HepG2 (cell line): ENCODE measurements around the gene TOMM20. TPM values are rescaled to one million over a fixed set of nuclear protein-coding genes. Genes with fewer than 3 reads are reported as not detected.

ENCODE experiments used
- DR1 ChIP-seq: sonication (generic); formaldehyde crosslinking; IDR thresholded peaks from 2 replicates; pipeline ENCODE4 v1.8.0; 2021; ENCODE audit warnings: mild to moderate bottlenecking, missing genetic modification reagents, inconsistent platforms
- HMG20B ChIP-seq: conservative IDR thresholded peaks from 2 replicates; pipeline ENCODE4 v1.6.1; 2016; ENCODE audit warnings: missing genetic modification reagents, missing compliant biosample characterization
- KLF16 ChIP-seq, 2 experiments: sonication (generic) in 1 of 2; formaldehyde crosslinking in 1 of 2; IDR thresholded peaks; 2 replicates each; pipeline versions ENCODE4 v1.6.1 to v1.8.0; 2016 to 2023; ENCODE audit warnings: missing genetic modification reagents in 2 of 2, missing compliant biosample characterization in 1 of 2
- MIER3 ChIP-seq: IDR thresholded peaks from 2 replicates; pipeline ENCODE4 v1.6.1; 2016; ENCODE audit warnings: missing compliant biosample characterization, borderline replicate concordance
- NFIB ChIP-seq: sonication (generic); formaldehyde crosslinking; IDR thresholded peaks from 2 replicates; pipeline ENCODE4 v1.9.0; 2021; ENCODE audit warnings: missing genetic modification reagents, mild to moderate bottlenecking, borderline replicate concordance
- NFKBIZ ChIP-seq: IDR thresholded peaks from 2 replicates; pipeline ENCODE4 v1.6.1; 2018; ENCODE audit warnings: missing genetic modification reagents, missing compliant biosample characterization
- SIX1 ChIP-seq: sonication (generic); formaldehyde crosslinking; IDR thresholded peaks from 2 replicates; pipeline ENCODE4 v1.4.0; 2020; ENCODE audit warnings: missing genetic modification reagents, borderline replicate concordance
- SPEN ChIP-seq: sonication (generic); formaldehyde crosslinking; IDR thresholded peaks from 2 replicates; pipeline ENCODE4 v1.5.1; 2020; ENCODE audit warnings: low read depth, mild to moderate bottlenecking, missing genetic modification reagents
- SRSF4 ChIP-seq: fragments of 200-400 bp; formaldehyde crosslinking; IDR thresholded peaks from one replicate; pipeline ENCODE4 v1.6.1; 2018; ENCODE audit warnings: mild to moderate bottlenecking, low read depth, low read length, moderate library complexity; ENCODE audit not compliant: poor library complexity, severe bottlenecking
- ZNF382 ChIP-seq: sonication (generic); formaldehyde crosslinking; IDR thresholded peaks from 2 replicates; pipeline ENCODE4 v1.5.0; 2020; ENCODE audit warnings: missing genetic modification reagents, mild to moderate bottlenecking, borderline replicate concordance
- ZNF556 ChIP-seq: sonication (generic); formaldehyde crosslinking; IDR thresholded peaks from 2 replicates; pipeline ENCODE4 v1.4.0; 2020; ENCODE audit warnings: mild to moderate bottlenecking, missing genetic modification reagents, borderline replicate concordance
- ZNF670 ChIP-seq: sonication (generic); formaldehyde crosslinking; IDR thresholded peaks from 2 replicates; pipeline ENCODE4 v1.8.0; 2022; ENCODE audit warnings: mild to moderate bottlenecking, missing genetic modification reagents, borderline replicate concordance
- ZSCAN12 ChIP-seq: sonication (generic); formaldehyde crosslinking; IDR thresholded peaks from 2 replicates; pipeline ENCODE4 v1.9.0; 2021; ENCODE audit warnings: mild to moderate bottlenecking, missing genetic modification reagents
- polyA plus RNA-seq, 8 experiments: library from polyadenylated mRNA; depleted of rRNA in 3 of 8; stranded (reverse) in 7 of 8; unstranded in 1 of 8; fragments of >200 nt; fragmentation: Illumina TruSeq in 4 of 8; extraction: Trizol in 4 of 8; gene quantifications; 2 replicates each; pipeline versions ENCODE4 v1.2.1 to v1.2.3, GENCODE V29; 2011 to 2016; ENCODE audit warnings: low read depth in 4 of 8, missing spikeins in 1 of 8, mixed read lengths in 1 of 8; ENCODE audit not compliant: insufficient read depth in 1 of 8
- total RNA-seq, 5 experiments: library from RNA; depleted of rRNA; stranded (reverse); fragments of >200 nt; fragmentation: Illumina TruSeq; extraction: Trizol; gene quantifications; 2 replicates each; pipeline ENCODE4 v1.2.3, GENCODE V29; 2016; ENCODE audit warnings: low read depth in 1 of 5
- TF ChIP-seq, protein P1 (sequence below): sonication (generic); formaldehyde crosslinking; IDR thresholded peaks from 2 replicates; pipeline ENCODE4 v1.8.0; 2022; ENCODE audit warnings: mild to moderate bottlenecking, missing genetic modification reagents
- TF ChIP-seq, protein P2 (sequence below): sonication (generic); formaldehyde crosslinking; IDR thresholded peaks from 2 replicates; pipeline ENCODE4 v1.4.0; 2020; ENCODE audit warnings: missing genetic modification reagents
- TF ChIP-seq, protein P3 (sequence below): sonication (generic); formaldehyde crosslinking; IDR thresholded peaks from 2 replicates; pipeline ENCODE4 v1.8.1; 2022; ENCODE audit warnings: low read depth, mild to moderate bottlenecking, missing genetic modification reagents
- TF ChIP-seq, protein P4 (sequence below): sonication (generic); formaldehyde crosslinking; IDR thresholded peaks from 2 replicates; pipeline ENCODE4 v1.4.0; 2020; ENCODE audit warnings: missing genetic modification reagents
- TF ChIP-seq, protein P5 (sequence below): IDR thresholded peaks from 2 replicates; pipeline ENCODE4 v1.6.1; 2016; ENCODE audit warnings: mild to moderate bottlenecking, missing biosample characterization, missing genetic modification reagents

The TOMM20 gene
- total and polyA plus RNA-seq, 2 of the 13 experiments (the other 11 are each of a cell fraction or from before 2014, with no cell fraction given): 153 to 376 TPM

DNA sequence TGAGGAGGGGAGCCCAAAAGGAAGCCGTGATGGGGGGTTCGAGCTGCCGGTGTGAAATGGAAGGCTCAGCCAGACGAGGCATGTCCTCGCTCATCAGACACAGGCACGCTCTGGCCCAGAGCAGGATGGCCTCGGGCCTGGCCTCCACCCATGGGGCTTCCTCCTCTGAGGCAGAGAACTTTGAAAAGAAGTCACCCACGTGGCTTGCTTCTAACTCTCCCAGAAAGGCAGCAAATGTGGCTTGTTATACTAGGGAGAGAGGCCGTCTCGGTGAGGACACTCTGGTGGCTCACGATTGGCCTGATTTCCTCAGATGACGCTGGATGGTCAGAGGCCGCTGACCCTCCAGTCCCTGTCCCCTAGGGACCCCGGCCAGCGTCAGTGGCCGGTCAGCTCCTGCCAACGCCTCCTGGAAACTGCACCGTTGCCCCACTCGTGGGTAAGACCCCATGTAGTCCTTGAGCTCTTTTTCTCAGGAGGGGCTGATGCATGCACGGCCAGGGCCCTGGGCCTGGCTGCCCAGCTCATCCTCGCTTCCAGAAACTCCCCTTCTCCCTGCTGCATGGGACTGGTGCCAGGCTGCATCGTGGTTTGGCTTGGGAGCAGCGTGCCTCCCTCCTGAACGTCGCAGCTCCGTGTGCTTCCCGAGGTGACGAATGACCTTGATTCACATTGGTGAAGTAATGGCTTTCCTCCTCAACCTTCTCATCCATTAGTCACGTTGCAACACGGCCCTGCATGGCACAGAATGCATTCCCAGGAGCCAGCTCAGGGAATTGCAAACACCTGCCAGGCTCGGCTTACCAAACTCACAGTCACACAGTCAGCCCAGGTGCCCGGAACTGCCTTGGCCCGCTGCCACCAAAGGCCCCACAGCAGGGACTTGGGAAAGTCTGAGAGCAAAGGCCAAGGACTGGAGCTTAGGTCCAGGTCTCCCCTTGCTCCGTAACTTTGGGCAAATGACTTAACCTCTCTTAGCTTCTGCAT lies 58.8 kb downstream of the TOMM20 start (continued):
- peak; percentile 60; the same call in 1 of the 2 replicates for TF ChIP-seq ZNF670
- TF ChIP-seq DR1 (CRISPR knock-in tag): peak; percentile 73
- peak in 1 of 2 experiments; percentile 41; a peak in 1 of 4 replicates for TF ChIP-seq KLF16 (CRISPR knock-in tag; IDR thresholded peaks at IDR 0.05)
- TF ChIP-seq, protein P1, sequence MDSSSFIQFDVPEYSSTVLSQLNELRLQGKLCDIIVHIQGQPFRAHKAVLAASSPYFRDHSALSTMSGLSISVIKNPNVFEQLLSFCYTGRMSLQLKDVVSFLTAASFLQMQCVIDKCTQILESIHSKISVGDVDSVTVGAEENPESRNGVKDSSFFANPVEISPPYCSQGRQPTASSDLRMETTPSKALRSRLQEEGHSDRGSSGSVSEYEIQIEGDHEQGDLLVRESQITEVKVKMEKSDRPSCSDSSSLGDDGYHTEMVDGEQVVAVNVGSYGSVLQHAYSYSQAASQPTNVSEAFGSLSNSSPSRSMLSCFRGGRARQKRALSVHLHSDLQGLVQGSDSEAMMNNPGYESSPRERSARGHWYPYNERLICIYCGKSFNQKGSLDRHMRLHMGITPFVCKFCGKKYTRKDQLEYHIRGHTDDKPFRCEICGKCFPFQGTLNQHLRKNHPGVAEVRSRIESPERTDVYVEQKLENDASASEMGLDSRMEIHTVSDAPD (CRISPR knock-in tag): peak; percentile 98
- TF ChIP-seq NFKBIZ: no peak; the same call in 1 of the 2 replicates
- peak; percentile 68; the same call in 1 of the 2 replicates for TF ChIP-seq HMG20B (CRISPR knock-in tag)
- peak; percentile 96 for TF ChIP-seq NFIB (CRISPR knock-in tag)
- TF ChIP-seq, protein P2, sequence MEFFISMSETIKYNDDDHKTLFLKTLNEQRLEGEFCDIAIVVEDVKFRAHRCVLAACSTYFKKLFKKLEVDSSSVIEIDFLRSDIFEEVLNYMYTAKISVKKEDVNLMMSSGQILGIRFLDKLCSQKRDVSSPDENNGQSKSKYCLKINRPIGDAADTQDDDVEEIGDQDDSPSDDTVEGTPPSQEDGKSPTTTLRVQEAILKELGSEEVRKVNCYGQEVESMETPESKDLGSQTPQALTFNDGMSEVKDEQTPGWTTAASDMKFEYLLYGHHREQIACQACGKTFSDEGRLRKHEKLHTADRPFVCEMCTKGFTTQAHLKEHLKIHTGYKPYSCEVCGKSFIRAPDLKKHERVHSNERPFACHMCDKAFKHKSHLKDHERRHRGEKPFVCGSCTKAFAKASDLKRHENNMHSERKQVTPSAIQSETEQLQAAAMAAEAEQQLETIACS (CRISPR knock-in tag): 0 out of 2 replicates have a peak, but pooled peaks have one; percentile 5
- peak; percentile 77; the same call in 1 of the 2 replicates for TF ChIP-seq MIER3 (CRISPR knock-in tag)
- TF ChIP-seq, protein P3, sequence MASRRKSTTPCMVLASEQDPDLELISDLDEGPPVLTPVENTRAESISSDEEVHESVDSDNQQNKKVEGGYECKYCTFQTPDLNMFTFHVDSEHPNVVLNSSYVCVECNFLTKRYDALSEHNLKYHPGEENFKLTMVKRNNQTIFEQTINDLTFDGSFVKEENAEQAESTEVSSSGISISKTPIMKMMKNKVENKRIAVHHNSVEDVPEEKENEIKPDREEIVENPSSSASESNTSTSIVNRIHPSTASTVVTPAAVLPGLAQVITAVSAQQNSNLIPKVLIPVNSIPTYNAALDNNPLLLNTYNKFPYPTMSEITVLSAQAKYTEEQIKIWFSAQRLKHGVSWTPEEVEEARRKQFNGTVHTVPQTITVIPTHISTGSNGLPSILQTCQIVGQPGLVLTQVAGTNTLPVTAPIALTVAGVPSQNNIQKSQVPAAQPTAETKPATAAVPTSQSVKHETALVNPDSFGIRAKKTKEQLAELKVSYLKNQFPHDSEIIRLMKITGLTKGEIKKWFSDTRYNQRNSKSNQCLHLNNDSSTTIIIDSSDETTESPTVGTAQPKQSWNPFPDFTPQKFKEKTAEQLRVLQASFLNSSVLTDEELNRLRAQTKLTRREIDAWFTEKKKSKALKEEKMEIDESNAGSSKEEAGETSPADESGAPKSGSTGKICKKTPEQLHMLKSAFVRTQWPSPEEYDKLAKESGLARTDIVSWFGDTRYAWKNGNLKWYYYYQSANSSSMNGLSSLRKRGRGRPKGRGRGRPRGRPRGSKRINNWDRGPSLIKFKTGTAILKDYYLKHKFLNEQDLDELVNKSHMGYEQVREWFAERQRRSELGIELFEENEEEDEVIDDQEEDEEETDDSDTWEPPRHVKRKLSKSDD (CRISPR knock-in tag): no peak
- TF ChIP-seq, protein P4, sequence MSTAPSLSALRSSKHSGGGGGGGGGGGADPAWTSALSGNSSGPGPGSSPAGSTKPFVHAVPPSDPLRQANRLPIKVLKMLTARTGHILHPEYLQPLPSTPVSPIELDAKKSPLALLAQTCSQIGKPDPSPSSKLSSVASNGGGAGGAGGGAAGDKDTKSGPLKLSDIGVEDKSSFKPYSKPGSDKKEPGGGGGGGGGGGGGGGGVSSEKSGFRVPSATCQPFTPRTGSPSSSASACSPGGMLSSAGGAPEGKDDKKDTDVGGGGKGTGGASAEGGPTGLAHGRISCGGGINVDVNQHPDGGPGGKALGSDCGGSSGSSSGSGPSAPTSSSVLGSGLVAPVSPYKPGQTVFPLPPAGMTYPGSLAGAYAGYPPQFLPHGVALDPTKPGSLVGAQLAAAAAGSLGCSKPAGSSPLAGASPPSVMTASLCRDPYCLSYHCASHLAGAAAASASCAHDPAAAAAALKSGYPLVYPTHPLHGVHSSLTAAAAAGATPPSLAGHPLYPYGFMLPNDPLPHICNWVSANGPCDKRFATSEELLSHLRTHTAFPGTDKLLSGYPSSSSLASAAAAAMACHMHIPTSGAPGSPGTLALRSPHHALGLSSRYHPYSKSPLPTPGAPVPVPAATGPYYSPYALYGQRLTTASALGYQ (CRISPR knock-in tag): peak; percentile 57; the same call in 1 of the 2 replicates
- TF ChIP-seq ZNF382 (CRISPR knock-in tag): no peak
- TF ChIP-seq, protein P5, sequence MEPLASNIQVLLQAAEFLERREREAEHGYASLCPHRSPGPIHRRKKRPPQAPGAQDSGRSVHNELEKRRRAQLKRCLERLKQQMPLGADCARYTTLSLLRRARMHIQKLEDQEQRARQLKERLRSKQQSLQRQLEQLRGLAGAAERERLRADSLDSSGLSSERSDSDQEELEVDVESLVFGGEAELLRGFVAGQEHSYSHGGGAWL (CRISPR knock-in tag): peak; percentile 72; the same call in 1 of the 2 replicates
- peak; percentile 30; the same call in 1 of the 2 replicates for TF ChIP-seq SIX1 (CRISPR knock-in tag)
- TF ChIP-seq ZSCAN12 (CRISPR knock-in tag): no peak
- 0 out of 2 replicates have a peak, but pooled peaks have one; percentile 60 for TF ChIP-seq ZNF556 (CRISPR knock-in tag)
- peak; percentile 72; the same call in 1 of the 2 replicates for TF ChIP-seq SPEN (CRISPR knock-in tag)
- TF ChIP-seq SRSF4: no peak
